HG02884 (cell line): ENCODE results near the gene TMTC3.
"Not testable (repeated sequence)": the region's sequence is repeated elsewhere in the genome, so short reads cannot be mapped to it uniquely, and the experiment has no call there.

Source experiments
- ATAC-seq: cut with Tn5 transposase; IDR thresholded peaks from one replicate; pipeline ENCODE4 v1.9.1; 2021; ENCODE audit warnings: mild to moderate bottlenecking, moderate library complexity; ENCODE audit not compliant: unreplicated experiment

The TMTC3 gene

GRCh38 chr12:88141774-88142609 is at the start of gene TMTC3, which contains the start of gene CEP290:
Gene TMTC3, plus strand, starts transcription at chr12:88142307. Its CDS starts 6,009 bp downstream, at chr12:88148316.
Gene CEP290, minus strand, starts transcription at chr12:88142088. Its CDS starts 781 bp downstream, at chr12:88141307.
- peak; percentile 94 for ATAC-seq

GRCh38 chr12:88092771-88093170 is 49.3 kb upstream of the TMTC3 start:
- ATAC-seq: no peak

GRCh38 chr12:88093573-88093972 is 48.5 kb upstream of the TMTC3 start:
- no peak for ATAC-seq

- no peak for ATAC-seq
Measured at GRCh38 chr12:88108021-88108420, 34.1 kb upstream of the TMTC3 start.

GRCh38 chr12:88111074-88111652 is 30.9 kb upstream of the TMTC3 start:
- no peak for ATAC-seq

- no peak for ATAC-seq
Measured at GRCh38 chr12:88113871-88114270, 28.2 kb upstream of the TMTC3 start.

- no peak for ATAC-seq
Measured at GRCh38 chr12:88122666-88123065, 19.4 kb upstream of the TMTC3 start.

GRCh38 chr12:88127099-88127498 is 15.0 kb upstream of the TMTC3 start:
- ATAC-seq: no peak

- ATAC-seq: no peak
Measured at GRCh38 chr12:88127855-88128254, 14.3 kb upstream of the TMTC3 start.

GRCh38 chr12:88132392-88132791 is 9.7 kb upstream of the TMTC3 start:
- no peak for ATAC-seq

GRCh38 chr12:88133181-88133580 is 8.9 kb upstream of the TMTC3 start:
- ATAC-seq: not testable (repeated sequence)

GRCh38 chr12:88139711-88140110 is 2.4 kb upstream of the TMTC3 start:
- not testable (repeated sequence) for ATAC-seq

- no peak for ATAC-seq
Measured at GRCh38 chr12:88141425-88141773, 708 bp upstream of the TMTC3 start.

GRCh38 chr12:88142610-88142991 is 494 bp downstream of the TMTC3 start:
- ATAC-seq: peak; percentile 2

GRCh38 chr12:88144037-88144436 is 1.9 kb downstream of the TMTC3 start:
- ATAC-seq: no peak

- ATAC-seq: no peak
Measured at GRCh38 chr12:88144546-88145468, 2.7 kb downstream of the TMTC3 start.

- ATAC-seq: no peak
Measured at GRCh38 chr12:88145567-88146505, 3.7 kb downstream of the TMTC3 start.

GRCh38 chr12:88150063-88150462 is 8.0 kb downstream of the TMTC3 start:
- ATAC-seq: no peak

- ATAC-seq: no peak
Measured at GRCh38 chr12:88153959-88154358, 11.9 kb downstream of the TMTC3 start.

GRCh38 chr12:88156075-88156654 is 14.1 kb downstream of the TMTC3 start:
- ATAC-seq: no peak
